Measurements from ENCODE around the gene ANK3.

GRCh38 chr10:60367901-60368300, 21.8 kb downstream of the ANK3 start:
- no peak for TF ChIP-seq CTCF (IDR thresholded peaks at IDR 0.05)
- no peak for TF ChIP-seq POLR2AphosphoS5 (IDR thresholded peaks at IDR 0.05)
- no peak for TF ChIP-seq EP300 (IDR thresholded peaks at IDR 0.05)

Measured in sigmoid colon (tissue), 4 donors.